NCI-H2227 (cell line): Measurements from ENCODE around the gene PAPOLB.

Experiments
- DNase-seq: peaks from one replicate; lab custom pipeline; 2025; ENCODE audit not compliant: unreplicated experiment; lab: John Stamatoyannopoulos, UW

Gene PAPOLB

GRCh38 chr7:4878336-4879335 lies 16.8 kb upstream of the PAPOLB start:
- DNase-seq, result no peak

GRCh38 chr7:4876586-4876985 lies 14.8 kb upstream of the PAPOLB start:
- DNase-seq, result no peak

GRCh38 chr7:4875391-4875790 lies 13.6 kb upstream of the PAPOLB start:
- DNase-seq, result no peak

GRCh38 chr7:4873071-4873944 lies 11.5 kb upstream of the PAPOLB start:
- no peak for DNase-seq

DNA sequence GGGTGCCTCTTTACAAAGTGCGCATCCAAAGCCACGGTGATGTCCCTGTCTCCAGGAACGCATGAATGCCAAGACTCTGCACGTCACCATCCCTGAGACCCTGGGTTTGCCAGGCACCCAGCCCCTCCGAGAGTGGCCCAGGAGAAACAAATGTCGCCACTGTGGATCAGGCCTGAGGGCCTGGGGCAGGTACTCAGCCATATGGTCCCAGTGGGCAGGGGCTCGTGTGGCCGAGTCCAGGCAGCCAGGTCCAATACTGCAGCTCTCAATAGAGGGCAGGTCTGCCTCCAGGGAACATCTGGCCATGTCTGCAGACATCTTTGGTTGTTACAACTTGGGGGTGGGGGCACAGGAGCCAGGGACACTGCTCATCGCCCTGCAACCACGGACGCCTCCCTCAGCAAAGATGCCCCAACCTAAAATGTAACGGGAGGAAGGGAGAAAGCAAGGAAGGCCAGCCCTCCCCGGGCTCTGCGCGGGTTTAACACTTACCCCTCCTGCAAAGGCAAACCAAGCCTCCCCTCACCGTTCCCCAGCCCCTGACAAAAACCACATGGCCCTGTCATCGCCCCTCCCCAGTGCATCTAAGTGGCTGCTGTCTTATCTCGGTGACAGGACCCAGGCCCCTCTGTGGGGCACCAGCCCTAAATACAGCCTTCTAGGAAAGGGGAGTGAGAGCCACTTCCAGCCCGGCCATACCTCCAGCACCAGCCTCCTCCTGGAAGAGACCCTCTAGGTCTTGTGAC lies 10.3 kb upstream of the PAPOLB start:
- DNase-seq, result no peak

GRCh38 chr7:4871056-4871680 lies 9.3 kb upstream of the PAPOLB start:
- no peak for DNase-seq

DNA sequence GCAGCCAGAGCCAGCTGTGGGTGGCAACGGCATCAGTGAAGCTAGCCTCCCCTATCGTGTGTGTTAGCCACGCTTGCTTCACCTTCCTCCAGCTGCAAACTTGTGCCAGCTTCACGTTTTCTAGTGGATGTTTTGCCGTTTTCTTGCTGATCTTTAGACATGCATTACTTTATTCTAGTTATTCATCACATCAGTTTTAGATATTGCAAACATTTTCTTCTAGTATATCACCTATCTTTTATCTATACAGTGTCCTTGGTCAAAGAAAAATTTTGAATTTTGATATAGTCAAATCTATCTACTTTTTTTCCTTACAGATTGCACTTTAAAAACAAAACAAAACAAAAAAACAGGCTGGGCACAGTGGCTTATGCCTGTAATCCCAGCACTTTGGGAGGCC lies 6.7 kb upstream of the PAPOLB start:
- no peak for DNase-seq

- no peak for DNase-seq
Measured at GRCh38 chr7:4866528-4867496, 5.0 kb upstream of the PAPOLB start.

DNA sequence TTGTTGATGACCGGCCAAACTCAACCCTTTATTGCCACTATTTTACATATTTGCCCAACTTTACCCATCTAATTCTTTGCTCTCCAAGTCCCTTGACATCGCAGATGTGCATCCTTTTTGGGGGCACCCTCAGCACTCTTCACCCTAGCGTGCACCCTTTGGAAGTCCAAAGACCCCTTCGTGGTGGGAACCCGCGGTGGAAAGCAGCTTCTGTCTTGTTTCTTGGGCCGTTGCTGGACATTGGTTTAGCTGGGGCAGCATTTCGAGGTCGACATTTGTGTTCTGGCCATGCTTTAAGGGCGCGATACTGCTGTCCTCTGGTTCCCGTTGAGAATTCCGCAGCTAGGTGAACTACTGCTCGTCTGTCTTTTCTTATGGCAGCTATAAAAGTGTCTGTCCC lies 326 bp upstream of the PAPOLB start:
- DNase-seq, result no peak

- DNase-seq, result no peak
Measured at GRCh38 chr7:4861227-4861626, 603 bp downstream of the PAPOLB start.

- DNase-seq, result no peak
Measured at GRCh38 chr7:4857189-4857588, 4.6 kb downstream of the PAPOLB start.

- DNase-seq, result no peak
Measured at GRCh38 chr7:4856336-4857057, 5.3 kb downstream of the PAPOLB start.

DNA sequence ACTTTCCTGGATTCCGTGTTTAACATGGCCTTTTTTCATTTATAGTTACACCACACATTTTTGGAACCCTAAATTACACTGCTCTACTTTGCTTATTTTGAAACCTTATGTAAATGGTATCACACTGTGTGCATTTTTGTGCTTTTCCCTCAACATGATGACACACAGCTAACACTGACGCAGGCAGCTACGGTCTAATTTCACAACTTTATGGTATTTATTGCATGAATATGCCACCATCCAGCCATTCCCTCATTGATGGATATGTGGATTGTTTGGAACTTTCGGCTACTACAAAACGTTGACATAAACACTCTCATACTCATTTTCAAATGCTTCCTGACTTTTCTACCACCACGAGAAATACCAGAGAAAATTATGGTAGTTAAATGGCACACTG lies 6.9 kb downstream of the PAPOLB start:
- DNase-seq, result no peak

- DNase-seq, result no peak
Measured at GRCh38 chr7:4851459-4852422, 10.1 kb downstream of the PAPOLB start.

DNA sequence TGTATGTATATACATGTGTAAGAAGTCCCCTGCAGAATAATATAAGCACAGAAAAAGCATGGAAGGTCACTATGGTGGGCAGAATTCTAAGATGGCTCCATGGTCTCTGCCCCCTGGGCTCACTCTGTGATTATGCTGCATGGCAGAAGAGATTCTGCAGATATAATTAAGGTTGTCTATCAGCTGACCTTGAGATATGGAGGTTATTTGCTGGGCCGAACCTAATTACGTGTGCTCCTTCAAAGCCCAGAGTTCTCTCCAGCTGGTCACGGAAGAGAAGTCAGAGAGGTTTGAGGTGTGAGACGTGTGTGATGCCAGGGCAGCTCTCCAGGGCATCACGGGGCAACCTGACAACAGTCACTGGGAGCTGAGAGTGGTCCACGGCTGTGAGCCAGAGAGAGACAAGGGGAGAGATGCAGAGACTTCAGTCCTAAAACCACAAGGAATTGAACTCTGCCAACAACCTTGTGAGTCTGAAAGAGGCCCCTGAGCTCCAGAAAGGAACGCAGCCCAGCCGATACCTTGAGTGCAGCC lies 11.5 kb downstream of the PAPOLB start:
- no peak for DNase-seq

GRCh38 chr7:4849390-4849789 lies 12.4 kb downstream of the PAPOLB start:
- peak; percentile 14 for DNase-seq

DNA sequence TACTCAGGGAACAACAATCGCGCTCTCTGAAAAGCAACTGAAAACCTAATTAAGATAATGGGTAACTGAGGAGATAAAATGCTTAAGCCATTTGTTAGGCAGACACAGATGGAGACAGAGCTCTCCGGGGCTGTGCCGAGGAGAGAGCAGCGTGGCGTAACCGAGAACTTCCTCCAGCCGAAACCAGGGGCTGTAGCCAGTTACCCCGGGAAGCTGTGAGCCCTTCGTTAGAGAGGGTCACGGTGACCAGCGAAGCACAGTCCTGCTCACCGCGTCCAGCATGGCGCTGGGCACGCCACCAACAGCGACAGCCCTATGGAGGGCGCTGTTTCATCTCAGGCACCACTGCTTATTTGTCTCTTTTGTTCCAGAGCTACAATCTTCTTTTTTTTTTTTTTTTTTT lies 16.1 kb downstream of the PAPOLB start:
- DNase-seq, result peak; percentile 75
